Neural progenitor cell (in vitro differentiated cells): ENCODE results near the gene SNCAIP.

Experiments used
- EZH2 ChIP-seq: fragments of 200-600 bp; sonication (generic); IDR thresholded peaks from 2 replicates; pipeline ENCODE4 v1.6.1; 2017; ENCODE audit warnings: antibody characterized with exemption, mild to moderate bottlenecking, moderate library complexity
- TF ChIP-seq, protein P1 (sequence below): fragments of 200-600 bp; sonication (generic); IDR thresholded peaks from 2 replicates; pipeline ENCODE4 v1.5.1; 2017; ENCODE audit warnings: antibody characterized with exemption, mild to moderate bottlenecking

DNA sequence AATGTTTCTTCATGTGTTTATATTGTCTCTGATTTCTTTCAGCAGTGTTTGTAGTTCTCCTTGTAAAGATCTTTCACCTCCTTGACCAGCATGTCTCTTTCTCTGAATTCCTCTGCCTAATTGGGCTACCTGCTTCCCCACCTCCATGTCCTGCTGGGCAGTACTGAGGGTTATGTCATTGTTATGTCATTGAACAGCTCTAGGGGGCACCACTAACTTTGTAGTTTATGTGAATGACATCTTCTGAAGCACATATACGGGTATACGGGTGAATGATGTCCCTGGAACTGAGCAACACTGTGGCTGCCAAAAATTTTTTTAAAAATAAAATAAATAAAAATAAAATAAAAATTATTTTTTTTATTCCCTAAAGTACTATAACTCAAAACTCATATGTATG is 16.9 kb upstream of the SNCAIP start:
- TF ChIP-seq, protein P1, sequence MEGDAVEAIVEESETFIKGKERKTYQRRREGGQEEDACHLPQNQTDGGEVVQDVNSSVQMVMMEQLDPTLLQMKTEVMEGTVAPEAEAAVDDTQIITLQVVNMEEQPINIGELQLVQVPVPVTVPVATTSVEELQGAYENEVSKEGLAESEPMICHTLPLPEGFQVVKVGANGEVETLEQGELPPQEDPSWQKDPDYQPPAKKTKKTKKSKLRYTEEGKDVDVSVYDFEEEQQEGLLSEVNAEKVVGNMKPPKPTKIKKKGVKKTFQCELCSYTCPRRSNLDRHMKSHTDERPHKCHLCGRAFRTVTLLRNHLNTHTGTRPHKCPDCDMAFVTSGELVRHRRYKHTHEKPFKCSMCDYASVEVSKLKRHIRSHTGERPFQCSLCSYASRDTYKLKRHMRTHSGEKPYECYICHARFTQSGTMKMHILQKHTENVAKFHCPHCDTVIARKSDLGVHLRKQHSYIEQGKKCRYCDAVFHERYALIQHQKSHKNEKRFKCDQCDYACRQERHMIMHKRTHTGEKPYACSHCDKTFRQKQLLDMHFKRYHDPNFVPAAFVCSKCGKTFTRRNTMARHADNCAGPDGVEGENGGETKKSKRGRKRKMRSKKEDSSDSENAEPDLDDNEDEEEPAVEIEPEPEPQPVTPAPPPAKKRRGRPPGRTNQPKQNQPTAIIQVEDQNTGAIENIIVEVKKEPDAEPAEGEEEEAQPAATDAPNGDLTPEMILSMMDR: peak; percentile 55
- TF ChIP-seq EZH2: no peak
